Measurements from ENCODE around the gene FRY.

FRY gene

DNA sequence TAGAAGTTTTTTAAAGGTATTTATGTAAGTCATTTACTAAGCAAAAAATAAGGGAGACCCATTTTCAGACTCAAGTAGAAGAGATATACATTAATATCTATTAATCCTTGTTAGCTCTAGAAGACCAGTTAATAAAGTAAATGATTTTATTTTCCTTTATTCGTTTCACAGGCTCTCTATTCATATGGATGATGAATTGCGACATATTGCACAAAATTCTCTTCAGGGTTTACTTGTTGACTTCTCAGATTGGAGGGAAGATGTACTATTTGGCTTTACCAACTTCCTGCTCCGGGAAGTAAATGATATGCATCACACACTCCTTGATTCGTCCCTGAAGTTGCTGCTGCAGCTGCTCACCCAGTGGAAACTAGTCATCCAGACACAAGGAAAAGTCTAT lies 139.3 kb downstream of the FRY start:
- DNase-seq (ENCODE audit: low read depth in 2 of 2) = no peak

DNA sequence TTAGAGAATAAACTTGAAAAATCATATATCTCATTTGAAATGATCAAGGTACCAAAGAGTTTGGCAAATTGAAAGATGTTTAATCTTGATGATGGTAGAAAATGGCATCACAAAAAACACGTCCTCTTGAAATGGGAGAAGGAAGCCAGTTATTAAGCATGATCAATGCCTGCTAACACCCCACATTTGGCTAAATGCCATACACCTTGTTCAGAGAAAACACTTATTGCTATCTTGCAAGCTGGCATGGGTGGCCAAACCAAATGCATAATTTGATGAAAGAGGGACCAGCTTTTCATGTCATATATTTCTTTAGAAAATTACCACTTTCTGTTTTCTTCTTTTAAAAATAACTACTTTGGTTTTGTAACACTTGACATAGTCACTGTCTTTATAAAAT lies 142.3 kb downstream of the FRY start:
- DNase-seq (ENCODE audit: low read depth in 2 of 2) = no peak

DNA sequence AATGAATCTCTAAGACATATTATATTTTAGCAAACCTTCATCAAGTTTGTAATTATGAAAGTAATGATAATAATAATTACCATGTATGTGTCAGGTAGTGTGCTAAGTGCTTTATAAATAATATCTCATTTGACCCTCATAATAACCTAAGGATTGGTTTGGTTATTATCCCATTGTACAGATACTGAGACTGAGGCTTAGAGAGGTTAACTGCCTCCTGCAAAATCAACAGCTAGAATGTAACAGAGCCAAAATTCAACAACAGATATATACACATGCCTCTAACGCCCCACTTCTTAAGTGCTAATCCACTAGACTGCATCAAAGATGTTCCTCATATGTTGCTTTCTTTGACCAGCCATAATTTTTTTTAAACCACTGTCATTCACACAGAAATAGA lies 142.8 kb downstream of the FRY start:
- DNase-seq (ENCODE audit: low read depth in 2 of 2) = no peak

DNA sequence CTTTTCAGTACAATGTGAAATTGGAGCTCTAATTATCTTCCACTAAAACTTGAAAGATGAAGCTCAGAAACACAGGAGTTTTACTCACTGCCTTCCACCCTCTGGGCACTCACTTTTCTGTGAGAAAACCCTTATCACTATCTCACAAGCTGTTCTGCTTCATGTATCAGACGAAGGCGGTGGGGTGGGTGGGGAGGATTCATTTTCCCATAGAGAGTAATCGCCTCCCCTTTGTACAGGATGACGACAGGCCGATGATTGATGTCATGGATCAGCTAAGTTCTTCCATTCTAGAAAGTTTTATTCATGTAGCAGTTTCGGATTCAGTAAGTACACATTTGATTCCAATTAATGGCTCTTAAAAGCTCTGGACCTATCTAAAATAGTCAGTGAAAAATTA lies 143.7 kb downstream of the FRY start:
- no peak for DNase-seq (ENCODE audit: low read depth in 2 of 2)

DNA sequence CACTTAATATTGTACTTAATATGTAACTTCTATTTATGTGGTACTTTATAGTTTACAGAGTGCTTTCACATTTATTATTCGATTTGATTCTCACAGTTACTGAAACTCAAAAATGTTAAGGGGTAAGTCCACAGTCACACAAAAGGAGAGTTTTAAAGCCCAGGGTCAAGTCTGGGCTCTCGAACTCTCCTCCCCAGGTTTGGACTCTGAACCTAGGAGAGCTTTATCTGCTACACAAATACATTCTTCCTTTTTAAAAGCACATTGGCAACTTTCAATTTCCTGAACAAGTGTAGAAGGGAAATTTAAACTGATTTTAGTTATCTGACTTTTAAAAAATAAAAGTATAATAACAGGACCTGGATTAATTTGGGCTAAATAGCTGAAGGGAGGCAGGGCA lies 144.4 kb downstream of the FRY start:
- DNase-seq (ENCODE audit: low read depth in 2 of 2) = no peak

DNA sequence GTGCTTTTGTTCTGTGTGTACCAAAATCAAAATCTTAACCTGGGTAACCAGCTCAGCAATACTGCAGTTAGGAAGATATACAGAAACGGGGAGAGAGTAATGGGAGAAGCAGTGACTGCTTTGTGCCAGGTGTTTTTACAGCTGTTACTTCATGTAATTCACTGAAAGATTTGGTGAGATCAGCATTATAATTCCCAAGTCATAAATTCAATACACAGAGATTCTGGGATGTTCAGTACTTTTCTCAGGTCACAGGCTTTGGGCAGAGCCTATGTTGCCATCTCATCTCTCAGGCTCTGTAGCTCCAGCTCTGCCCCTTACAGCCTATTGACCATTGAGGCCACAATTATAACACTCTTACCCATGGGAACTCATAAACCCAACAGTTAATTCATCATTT lies 145.1 kb downstream of the FRY start:
- DNase-seq (ENCODE audit: low read depth in 2 of 2) = no peak

DNA sequence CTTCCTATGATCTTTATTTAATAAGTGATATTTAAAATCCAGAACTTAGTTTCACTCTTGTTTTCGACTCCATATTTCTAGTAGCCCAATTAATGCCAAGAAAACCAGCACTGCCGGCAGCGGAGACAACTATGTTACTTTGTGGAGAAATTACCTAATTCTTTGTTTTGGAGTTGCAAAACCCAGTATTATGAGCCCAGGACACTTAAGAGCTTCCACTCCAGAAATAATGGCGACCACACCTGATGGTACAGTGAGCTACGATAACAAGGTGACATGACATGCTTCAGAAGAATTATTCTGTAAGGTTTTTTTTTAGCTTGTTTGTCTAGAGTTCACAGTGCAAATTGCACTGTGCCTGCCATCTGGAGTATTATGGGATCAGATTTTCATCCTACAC lies 147.2 kb downstream of the FRY start:
- DNase-seq (ENCODE audit: low read depth in 2 of 2) = no peak

DNA sequence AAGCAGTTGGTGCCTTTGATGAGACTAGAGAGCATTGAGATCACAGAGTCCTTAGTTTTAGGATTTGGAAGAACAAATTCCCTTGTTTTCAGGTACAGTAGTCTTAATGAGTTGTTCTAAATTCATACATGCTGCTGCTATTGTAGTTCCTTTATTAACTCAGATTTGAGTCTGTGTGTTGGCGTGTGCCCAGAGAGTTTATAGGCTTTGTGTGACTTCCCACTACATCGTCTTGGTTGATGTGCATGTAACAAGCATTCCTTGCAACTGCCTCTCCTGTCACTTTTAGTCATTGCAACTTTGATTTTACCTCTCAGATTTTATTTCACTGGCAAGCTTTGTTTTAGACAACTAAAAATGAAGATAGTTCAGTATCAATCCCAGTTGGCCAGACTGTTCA lies 148.1 kb downstream of the FRY start:
- DNase-seq (ENCODE audit: low read depth in 2 of 2) = no peak

DNA sequence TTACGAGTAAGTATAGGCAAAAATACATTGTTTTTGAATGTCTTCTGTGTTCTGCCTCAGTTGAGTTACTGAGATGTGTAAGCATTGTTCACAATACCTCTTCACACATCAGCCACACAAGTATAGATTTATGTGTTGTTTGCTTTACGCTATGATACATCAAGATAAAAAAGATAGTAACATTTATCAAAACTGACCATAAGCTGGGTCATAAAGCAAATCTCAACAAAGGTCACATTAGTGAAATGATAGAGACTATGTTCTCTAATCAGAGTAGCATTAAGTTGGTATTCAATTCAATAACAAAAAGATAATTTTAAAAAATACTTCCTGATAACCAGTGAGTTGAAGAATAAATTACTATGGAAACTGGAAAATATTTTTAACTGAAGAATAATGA lies 156.1 kb downstream of the FRY start:
- DNase-seq (ENCODE audit: low read depth in 2 of 2) = no peak

DNA sequence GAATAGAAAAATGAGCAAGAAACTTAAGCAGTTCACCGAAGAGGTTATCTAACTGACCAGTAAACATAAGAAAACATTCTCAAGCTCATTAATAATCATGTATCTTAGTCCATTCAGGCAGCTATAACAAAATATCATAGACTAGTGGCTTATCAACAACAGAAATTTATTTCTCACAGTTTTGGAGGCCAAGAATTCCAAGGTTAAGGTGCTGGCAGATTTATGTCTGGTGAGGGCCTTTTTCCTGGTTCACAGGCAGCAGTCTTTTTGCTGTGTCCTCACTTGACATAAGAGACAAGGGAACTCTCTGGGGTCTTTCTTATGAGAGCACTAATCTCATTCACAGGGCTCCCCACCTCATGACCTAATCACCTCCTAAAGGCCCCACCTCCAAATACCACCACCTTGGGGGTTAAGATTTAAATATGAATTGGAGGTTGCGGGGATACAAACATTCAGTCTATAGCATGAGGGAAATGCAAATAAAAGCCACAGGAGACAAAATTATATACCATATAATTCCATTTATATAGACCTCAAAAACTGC lies 160.0 kb downstream of the FRY start:
- no peak for DNase-seq (ENCODE audit: low read depth in 2 of 2)

DNA sequence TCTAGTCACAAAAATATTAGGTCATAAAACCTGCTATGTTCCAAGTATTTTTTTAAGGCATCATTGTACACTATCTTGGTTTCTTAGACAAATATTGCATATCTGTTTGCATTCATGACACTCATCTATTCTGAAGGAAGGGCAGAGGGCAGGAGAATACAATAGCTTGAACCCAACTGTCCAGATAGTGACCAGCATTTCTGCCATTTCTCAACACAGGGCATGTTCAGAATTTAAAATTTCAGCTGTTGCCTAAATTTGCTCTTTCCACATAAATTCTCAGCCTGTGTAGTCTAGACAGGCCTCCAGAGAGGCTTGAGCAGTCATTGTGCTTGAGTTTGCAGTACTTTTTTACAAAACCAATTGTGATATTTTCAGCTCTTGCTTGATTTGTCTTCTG lies 164.1 kb downstream of the FRY start:
- no peak for DNase-seq (ENCODE audit: low read depth in 2 of 2)

DNA sequence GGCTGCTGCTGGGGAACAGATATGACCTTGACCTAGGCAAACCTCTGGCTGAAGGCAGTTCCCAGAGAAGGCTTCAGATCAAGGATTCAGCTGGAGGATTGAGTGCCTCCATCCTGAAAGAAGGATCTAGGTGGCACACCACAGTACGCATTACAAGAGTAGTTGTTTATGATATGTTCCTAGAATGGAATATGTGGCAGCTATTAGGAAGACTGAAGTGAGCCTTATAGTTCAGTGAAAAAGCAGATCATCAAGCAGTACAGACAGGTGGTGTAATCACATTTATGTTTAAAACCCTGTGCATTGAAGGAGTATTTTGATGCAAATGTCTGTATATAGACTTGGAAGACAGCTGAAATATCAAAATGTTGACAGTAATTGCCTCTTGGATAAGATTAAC lies 167.6 kb downstream of the FRY start:
- DNase-seq (ENCODE audit: low read depth in 2 of 2) = no peak

DNA sequence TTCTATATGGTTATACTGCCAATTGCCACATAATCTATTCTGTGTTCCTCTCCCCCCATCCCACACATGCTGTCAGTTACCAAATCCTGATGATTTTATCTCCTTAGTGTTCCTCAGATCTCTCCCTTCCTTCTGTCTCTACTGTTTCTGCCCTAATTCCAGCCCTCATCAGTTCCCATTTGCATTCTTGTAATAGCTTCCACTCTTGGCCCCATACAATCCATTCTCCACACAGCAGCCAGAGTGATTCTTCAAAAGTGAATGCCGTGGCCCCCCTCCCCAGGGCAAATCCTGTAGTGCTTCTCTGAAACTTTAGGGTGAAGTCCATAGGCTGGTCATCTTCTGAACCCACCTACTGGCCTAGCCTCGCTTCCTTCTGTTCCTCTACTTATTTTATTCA lies 169.2 kb downstream of the FRY start:
- DNase-seq (ENCODE audit: low read depth in 2 of 2) = no peak

DNA sequence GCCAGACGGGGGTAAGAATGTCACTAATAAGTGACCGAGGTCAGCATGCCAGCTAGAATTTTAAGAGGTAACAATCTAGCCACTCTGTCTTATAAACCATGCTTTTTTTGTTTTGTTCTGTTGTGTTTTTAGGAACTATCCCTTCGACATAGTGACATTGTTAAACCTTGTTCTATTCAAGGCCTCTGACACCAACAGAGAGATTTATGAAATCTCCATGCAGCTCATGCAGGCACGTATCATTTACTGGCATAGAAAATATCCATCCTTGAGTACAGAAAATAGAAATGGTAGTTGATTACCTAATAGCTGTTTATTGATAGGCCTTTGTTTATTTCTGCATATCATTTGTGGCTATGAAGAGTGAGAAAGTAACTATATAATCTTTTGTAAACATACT lies 170.2 kb downstream of the FRY start:
- DNase-seq (ENCODE audit: low read depth in 2 of 2) = no peak

DNA sequence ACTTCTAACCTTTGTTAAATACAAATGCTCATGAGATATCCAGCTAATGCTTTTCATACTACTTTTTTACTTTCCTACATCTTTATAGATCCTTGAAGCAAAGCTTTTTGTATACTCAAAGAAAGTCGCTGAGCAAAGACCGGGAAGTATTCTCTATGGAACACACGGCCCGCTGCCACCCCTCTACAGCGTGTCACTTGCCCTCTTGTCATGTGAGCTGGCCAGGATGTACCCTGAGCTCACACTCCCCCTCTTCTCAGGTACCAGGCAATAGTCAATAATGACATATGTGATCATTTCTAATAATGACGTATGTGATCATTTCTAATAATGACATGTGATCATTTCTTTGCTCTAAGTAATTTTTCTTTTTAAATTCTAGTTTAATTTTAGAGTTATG lies 170.7 kb downstream of the FRY start:
- no peak for DNase-seq (ENCODE audit: low read depth in 2 of 2)

DNA sequence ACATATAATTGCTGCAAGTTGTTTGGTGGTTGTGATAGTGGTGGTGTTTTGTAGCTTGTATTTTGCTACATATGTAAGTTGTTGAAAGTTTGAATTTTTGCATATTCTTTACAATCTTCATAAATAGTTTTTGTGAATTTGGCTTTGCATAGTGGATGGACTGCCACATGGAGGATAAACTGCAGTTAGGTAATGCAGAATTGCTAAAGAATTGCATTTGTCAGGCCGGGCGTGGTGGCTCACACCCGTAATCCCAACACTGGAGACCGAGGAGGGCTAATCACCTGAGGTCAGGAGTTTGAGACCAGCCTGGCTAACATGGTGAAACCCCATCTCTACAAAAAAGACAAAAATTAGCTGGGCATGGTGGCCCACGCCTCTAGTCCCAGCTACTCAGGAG lies 171.6 kb downstream of the FRY start:
- DNase-seq (ENCODE audit: low read depth in 2 of 2) = no peak

DNA sequence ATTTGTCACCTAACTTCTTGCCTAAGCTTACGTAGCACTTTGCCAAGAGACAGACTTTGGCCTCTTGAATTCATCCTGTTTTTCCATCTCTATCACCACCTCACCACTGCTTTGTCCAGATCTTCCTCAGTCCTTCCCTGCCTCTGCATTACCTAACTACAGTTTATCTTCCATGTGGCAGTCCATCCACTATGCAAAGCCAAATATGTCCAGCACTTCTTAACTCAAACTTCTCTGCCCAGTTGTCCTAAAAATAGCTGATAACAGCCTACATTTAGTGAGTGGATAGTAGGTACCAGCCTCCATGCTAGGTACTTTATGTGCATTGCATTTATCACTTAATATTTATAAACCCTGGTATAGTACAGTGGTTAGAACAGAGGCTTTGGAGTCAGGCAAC lies 172.2 kb downstream of the FRY start:
- no peak for DNase-seq (ENCODE audit: low read depth in 2 of 2)

DNA sequence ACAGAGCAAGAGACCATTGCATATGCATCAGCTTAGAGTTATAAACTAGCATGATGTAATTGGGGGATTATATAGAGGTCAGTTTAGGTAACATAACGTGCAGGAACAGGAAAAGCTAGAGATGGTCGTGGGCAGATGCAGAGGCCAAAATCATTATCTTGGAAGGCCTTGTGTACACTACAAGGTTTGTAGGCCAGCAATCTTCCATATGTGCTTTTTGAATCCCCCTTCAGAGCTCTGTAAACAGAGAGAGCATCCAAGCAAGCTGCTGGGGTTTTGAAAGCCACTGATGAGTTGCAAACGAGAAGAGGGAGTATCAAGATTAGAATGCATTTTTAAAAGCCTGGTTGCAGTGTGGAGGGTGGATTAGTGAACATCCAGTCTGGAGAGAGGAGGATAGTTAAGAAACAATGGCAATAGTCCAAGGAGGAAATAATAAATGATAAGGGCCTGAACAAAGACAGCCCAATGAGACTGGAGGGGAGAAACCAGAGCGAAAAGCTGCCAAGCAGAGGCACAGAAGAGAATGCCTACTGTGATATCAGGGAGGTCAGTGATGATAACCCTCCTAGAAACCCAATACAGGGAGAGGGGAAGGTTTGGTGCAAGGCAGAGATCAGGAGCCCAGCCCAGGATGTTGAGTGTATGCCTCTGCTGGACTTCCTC lies 174.0 kb downstream of the FRY start:
- DNase-seq (ENCODE audit: low read depth in 2 of 2) = no peak

DNA sequence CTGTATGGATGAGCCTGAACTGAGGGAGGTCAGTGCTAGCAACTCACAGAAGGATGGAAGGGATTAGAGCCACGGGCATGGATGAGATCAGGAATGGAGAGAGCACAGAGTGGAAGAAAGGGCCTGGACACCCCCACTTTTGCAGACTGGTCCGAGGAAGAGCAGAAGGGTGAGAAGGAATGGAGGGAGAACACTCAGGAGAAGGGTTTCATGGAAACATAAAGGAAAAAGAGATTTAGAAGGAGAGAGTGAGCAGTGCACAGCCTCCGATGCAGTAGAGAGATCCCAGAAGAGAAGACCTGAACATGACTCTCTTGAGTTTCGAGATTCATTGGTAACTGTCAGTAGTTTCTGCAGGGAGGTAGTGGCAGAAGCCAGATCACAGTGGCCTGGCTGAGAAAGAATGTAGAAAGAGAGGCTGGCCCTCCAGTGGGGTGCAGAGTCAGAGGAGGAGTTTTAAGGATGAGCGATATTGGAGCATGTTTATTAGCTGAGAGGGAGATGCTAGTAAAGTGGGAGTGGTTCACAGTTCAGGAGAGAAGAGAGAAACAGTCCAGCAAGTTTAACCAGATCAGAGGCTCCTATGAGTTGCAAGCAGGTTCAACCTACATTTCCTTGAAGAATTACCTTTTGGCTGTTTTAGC lies 174.6 kb downstream of the FRY start:
- DNase-seq (ENCODE audit: low read depth in 2 of 2) = no peak

DNA sequence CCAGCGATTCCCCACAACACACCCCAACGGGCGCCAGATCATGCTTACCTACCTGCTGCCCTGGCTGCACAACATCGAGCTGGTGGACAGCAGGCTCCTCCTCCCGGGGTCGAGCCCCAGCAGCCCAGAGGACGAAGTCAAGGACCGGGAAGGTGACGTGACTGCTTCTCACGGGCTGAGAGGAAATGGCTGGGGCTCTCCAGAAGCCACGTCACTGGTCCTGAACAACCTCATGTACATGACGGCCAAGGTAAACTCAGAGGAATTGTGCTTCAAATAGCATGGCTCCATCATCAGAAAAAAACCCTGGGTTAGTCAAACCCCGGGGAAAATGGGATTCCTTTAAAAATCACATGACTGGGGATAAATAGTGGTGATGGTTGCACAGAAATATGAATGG lies 177.3 kb downstream of the FRY start:
- no peak for DNase-seq (ENCODE audit: low read depth in 2 of 2)

DNA sequence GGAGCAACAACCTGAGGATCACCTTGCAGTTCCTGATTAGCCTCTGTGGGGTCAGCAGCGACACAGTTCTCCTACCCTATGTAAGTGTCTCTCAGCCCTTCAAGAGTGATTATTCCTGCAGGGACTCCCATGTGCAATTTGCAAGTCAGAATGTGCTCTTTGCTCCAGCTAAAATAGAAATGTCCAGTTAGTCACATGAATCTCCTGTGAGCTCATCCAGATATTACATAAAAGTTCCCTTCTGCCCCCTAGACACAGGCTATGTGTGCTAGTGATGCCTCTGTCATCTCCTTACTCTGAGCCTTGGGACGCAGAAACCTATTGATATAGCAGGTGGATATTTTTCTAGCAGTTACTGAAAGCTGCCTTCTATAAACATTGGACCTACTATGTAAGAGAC lies 178.1 kb downstream of the FRY start:
- no peak for DNase-seq (ENCODE audit: low read depth in 2 of 2)

DNA sequence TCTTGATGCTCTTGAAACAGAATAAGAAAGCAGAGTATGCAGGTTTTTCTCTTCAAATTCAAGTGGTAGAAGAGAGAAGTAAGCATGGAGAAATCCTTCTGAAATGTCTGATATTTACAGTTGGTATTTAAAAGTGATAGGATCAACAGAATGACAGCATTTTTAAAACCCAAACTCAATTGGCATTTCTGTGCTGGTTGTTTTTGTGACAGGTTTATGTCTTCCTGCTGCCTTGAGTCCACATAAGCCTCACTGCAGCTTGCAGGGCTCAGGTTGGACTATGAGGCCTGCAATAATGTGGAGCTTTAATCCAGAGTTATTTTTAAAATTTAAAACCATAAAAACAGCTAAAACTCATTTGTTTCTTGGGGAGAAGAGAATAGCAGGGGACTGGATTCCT lies 178.5 kb downstream of the FRY start:
- DNase-seq (ENCODE audit: low read depth in 2 of 2) = no peak

DNA sequence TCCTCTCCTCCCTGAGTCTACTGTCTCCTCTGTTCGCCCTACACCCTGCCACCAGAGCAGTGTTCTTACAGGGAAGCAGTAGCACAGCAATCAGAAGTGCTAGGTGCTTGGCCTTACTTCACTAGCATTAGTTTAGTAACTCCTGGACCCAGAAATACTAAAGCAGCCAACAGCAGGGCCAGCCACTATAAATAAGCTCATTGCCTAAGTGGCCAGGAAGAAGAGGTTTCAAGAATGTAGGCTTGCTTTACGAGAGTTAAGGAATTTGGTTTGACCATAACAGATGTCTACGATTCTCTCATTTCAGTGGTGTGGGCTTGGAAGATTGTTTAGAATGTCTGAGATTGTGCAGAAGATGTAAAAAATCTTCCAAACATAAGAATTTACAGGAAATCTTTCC lies 180.2 kb downstream of the FRY start:
- no peak for DNase-seq (ENCODE audit: low read depth in 2 of 2)

DNA sequence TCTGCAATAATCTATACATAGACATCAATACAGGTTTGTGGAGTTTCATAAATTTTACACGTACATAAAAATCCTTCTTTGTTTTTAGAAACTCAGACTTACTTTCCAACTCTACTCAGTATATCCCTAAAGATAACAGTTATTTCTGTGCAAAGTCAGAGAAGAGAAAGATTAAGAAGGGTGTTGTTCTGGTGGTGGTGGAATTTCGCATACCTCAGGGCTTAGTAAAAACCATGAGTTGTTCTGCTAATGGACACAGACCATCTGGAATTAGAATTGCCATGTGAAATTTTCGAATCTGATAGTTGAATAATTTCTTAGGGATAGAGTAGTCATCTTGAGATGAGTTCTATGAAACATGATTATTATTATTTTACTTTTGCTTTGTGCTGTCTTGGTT lies 180.8 kb downstream of the FRY start:
- DNase-seq (ENCODE audit: low read depth in 2 of 2) = no peak
